ENCODE data around the gene CHST11. TPM values are rescaled to one million over a fixed set of nuclear protein-coding genes. Genes with fewer than 3 reads are reported as not detected.

CHST11 gene
- total RNA-seq, 1 experiment from 2014 or later, result 1.1 TPM

GRCh38 chr12:104695453-104696148, 238.9 kb downstream of the CHST11 start:
- Histone ChIP-seq H3K4me3 (ENCODE audit: low read depth, low read length, poor library complexity, severe bottlenecking) (no peak overlapping the region), H3K9me3 (ENCODE audit: low read depth, low read length, poor library complexity, severe bottlenecking) (no peaks in the 10 kb centered on the region), H3K36me3 (ENCODE audit: insufficient read depth, low read length, poor library complexity, severe bottlenecking) (no peaks in the 10 kb centered on the region), H3K27ac (ENCODE audit: low read depth, low read length, poor library complexity, severe bottlenecking) (no peak overlapping the region), H3K27me3 (replicated peaks; ENCODE audit: insufficient read depth, low read depth, low read length, poor library complexity) (no peaks in the 10 kb centered on the region), H3K4me1 (ENCODE audit: insufficient read depth, low read length, poor library complexity, severe bottlenecking) (no peaks in the 10 kb centered on the region)
- BruUV-seq (replicated peaks), result no TSS peak
- intact Hi-C loops (cut with micrococcal nuclease; ENCODE audit: unreplicated experiment), result no loop called here
- TF ChIP-seq EZH2 (IDR thresholded peaks at IDR 0.05; ENCODE audit: borderline replicate concordance, low read depth, low read length, poor library complexity, severe bottlenecking), result no peak
- TF ChIP-seq, protein P1, sequence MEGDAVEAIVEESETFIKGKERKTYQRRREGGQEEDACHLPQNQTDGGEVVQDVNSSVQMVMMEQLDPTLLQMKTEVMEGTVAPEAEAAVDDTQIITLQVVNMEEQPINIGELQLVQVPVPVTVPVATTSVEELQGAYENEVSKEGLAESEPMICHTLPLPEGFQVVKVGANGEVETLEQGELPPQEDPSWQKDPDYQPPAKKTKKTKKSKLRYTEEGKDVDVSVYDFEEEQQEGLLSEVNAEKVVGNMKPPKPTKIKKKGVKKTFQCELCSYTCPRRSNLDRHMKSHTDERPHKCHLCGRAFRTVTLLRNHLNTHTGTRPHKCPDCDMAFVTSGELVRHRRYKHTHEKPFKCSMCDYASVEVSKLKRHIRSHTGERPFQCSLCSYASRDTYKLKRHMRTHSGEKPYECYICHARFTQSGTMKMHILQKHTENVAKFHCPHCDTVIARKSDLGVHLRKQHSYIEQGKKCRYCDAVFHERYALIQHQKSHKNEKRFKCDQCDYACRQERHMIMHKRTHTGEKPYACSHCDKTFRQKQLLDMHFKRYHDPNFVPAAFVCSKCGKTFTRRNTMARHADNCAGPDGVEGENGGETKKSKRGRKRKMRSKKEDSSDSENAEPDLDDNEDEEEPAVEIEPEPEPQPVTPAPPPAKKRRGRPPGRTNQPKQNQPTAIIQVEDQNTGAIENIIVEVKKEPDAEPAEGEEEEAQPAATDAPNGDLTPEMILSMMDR (conservative IDR thresholded peaks at IDR 0.05; ENCODE audit: low read depth, low read length), result no peak
- CTCF ChIA-PET, result no interaction called here
- POLR2A ChIA-PET (ENCODE audit: low non-redundant PET), result no interaction called here
- no peak for DNase-seq (ENCODE audit: low spot score)

- BruUV-seq (replicated peaks), result no TSS peak
- intact Hi-C loops (cut with micrococcal nuclease; ENCODE audit: unreplicated experiment), result no loop called here
- Histone ChIP-seq H3K9me3 (ENCODE audit: low read depth, low read length, poor library complexity, severe bottlenecking) (no peaks in the 10 kb centered on the region), H3K27me3 (replicated peaks; ENCODE audit: insufficient read depth, low read depth, low read length, poor library complexity) (no peaks in the 10 kb centered on the region), H3K4me3 (ENCODE audit: low read depth, low read length, poor library complexity, severe bottlenecking) (no peak overlapping the region), H3K36me3 (ENCODE audit: insufficient read depth, low read length, poor library complexity, severe bottlenecking) (no peaks in the 10 kb centered on the region), H3K4me1 (ENCODE audit: insufficient read depth, low read length, poor library complexity, severe bottlenecking) (no peaks in the 10 kb centered on the region), H3K27ac (ENCODE audit: low read depth, low read length, poor library complexity, severe bottlenecking) (no peak overlapping the region)
- no peak for DNase-seq (ENCODE audit: low spot score)
- POLR2A ChIA-PET (ENCODE audit: low non-redundant PET), result no interaction called here
- CTCF ChIA-PET, result no interaction called here
- TF ChIP-seq, protein P1 (conservative IDR thresholded peaks at IDR 0.05; ENCODE audit: low read depth, low read length), result no peak
- no peak for TF ChIP-seq EZH2 (IDR thresholded peaks at IDR 0.05; ENCODE audit: borderline replicate concordance, low read depth, low read length, poor library complexity, severe bottlenecking)
These were observed 240.4 kb downstream of the CHST11 start for GRCh38 chr12:104697186-104697585.

DNA sequence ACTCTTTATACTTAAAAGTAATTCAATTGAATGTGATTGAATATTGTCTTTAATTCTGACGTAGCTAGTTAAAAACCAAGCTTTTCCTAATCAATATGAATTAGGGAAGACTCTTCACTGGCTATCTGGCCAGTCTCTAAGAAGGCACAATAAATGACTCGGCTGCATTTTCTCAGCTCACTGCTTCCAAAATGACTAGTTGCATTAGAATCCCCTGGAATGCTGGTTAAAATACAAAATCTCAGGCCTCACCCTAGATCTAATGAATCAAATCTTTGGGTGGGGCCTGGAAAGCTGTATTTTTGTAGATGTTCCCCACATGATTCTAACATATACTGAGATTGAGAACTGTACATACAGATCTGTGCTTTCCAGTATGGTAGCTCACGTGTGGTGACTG, 242.1 kb downstream of the CHST11 start:
- H3K27ac ChIP-seq (ENCODE audit: low read depth, low read length, poor library complexity, severe bottlenecking), result no peak overlapping the region
- no peaks in the 10 kb centered on the region for H3K27me3 ChIP-seq (replicated peaks; ENCODE audit: insufficient read depth, low read depth, low read length, poor library complexity)
- H3K9me3 ChIP-seq (ENCODE audit: low read depth, low read length, poor library complexity, severe bottlenecking), result no peaks in the 10 kb centered on the region
- POLR2A ChIA-PET (ENCODE audit: low non-redundant PET), result no interaction called here
- TF ChIP-seq, protein P1 (conservative IDR thresholded peaks at IDR 0.05; ENCODE audit: low read depth, low read length), result no peak
- no peak for TF ChIP-seq EZH2 (IDR thresholded peaks at IDR 0.05; ENCODE audit: borderline replicate concordance, low read depth, low read length, poor library complexity, severe bottlenecking)
- intact Hi-C loops (cut with micrococcal nuclease; ENCODE audit: unreplicated experiment), result no loop called here
- no peak overlapping the region for H3K4me3 ChIP-seq (ENCODE audit: low read depth, low read length, poor library complexity, severe bottlenecking)
- BruUV-seq (replicated peaks), result no TSS peak
- CTCF ChIA-PET, result no interaction called here
- H3K4me1 ChIP-seq (ENCODE audit: insufficient read depth, low read length, poor library complexity, severe bottlenecking), result no peaks in the 10 kb centered on the region
- no peak for DNase-seq (ENCODE audit: low spot score)
- no peaks in the 10 kb centered on the region for H3K36me3 ChIP-seq (ENCODE audit: insufficient read depth, low read length, poor library complexity, severe bottlenecking)

Data from A673 (cell line).